H7 (cell line): ENCODE measurements around the gene GTSF1L. TPM values are rescaled to one million over a fixed set of nuclear protein-coding genes. Genes with fewer than 3 reads are reported as not detected.
"Not testable (repeated sequence)": the region's sequence is repeated elsewhere in the genome, so short reads cannot be mapped to it uniquely, and the experiment has no call there.

Experiments
- DNase-seq: peaks from one replicate; pipeline ENCODE4 v3.0.0; 2012
- H3K27me3 ChIP-seq: 2 replicates; pipeline ENCODE4 v1.6.0; 2011; ENCODE audit warnings: mild to moderate bottlenecking, low read length; ENCODE audit not compliant: control insufficient read depth, insufficient read depth
- H3K36me3 ChIP-seq: replicated peaks from 2 replicates; pipeline ENCODE4 v1.5.1; 2011; ENCODE audit warnings: low read length; ENCODE audit not compliant: control insufficient read depth, insufficient read depth
- H3K4me3 ChIP-seq: 2 replicates; pipeline ENCODE4 v1.5.1; 2011; ENCODE audit warnings: low read depth, mild to moderate bottlenecking, control low read depth, low read length, moderate library complexity; ENCODE audit not compliant: insufficient read depth
- total RNA-seq: library from RNA; depleted of rRNA; stranded (reverse); fragments of >200 nt; shearing (Covaris generic); gene quantifications from 2 replicates; pipeline ENCODE4 v1.2.3, GENCODE V29; 2014; rRNA removed

The GTSF1L gene
- not detected in 2 replicates for total RNA-seq

DNA sequence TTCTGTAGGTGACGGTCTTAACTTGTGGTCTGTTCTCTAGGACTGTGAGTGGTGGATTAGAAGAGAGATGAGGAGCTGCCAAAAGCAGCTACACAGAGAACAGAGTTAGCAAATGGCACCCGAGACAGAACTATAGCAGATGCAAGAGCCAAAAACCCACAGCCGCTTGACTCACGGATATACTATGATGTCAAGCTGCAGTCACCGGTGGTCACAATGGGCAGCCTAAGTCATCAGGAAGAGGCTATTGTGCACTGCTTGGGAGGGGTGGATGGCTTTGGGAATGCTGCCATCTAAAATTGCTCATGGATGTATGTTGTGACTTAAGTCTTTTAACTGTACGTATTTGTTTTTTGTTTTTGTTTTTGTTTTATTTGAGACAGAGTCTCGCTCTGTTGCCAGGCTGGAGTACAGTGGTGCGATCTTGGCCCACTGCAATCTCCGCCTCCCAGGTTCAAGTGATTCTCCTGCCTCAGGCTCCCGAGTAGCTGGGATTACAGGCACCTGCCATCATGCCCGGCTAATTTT is at the start of gene GTSF1L:
Gene GTSF1L (minus strand): TSS at position 192 of the 528 bp plus-strand sequence. CDS start 308 bp downstream, outside the sequence.
- Histone ChIP-seq H3K36me3 (no peaks in the 10 kb centered on the region), H3K27me3 (no peaks in the 10 kb centered on the region), H3K4me3 (no peak within 1 kb of the TSS)
- DNase-seq: no peak

DNA sequence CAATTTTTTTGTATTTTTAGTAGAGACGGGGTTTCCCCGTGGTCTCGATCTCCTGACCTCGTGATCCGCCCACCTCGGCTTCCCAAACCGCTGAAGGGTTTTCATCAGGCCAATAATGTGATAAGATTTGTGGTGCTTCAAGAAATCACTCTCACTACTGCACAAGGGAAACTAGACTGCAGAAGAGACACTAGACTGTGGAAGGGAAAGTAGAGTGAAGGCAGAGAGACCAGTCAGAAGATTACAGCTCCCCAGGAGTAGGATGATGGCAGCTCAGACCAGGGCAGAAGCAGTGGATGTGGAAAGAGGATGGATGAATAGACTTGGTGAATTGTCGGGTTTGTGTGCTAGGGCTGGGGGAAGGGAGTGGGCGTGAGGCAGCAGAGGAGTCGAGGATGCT is 48.0 kb upstream of the GTSF1L start:
- H3K36me3 ChIP-seq: no peaks in the 10 kb centered on the region
- H3K4me3 ChIP-seq: no peak overlapping the region
- DNase-seq: no peak
- H3K27me3 ChIP-seq: no peaks in the 10 kb centered on the region

DNA sequence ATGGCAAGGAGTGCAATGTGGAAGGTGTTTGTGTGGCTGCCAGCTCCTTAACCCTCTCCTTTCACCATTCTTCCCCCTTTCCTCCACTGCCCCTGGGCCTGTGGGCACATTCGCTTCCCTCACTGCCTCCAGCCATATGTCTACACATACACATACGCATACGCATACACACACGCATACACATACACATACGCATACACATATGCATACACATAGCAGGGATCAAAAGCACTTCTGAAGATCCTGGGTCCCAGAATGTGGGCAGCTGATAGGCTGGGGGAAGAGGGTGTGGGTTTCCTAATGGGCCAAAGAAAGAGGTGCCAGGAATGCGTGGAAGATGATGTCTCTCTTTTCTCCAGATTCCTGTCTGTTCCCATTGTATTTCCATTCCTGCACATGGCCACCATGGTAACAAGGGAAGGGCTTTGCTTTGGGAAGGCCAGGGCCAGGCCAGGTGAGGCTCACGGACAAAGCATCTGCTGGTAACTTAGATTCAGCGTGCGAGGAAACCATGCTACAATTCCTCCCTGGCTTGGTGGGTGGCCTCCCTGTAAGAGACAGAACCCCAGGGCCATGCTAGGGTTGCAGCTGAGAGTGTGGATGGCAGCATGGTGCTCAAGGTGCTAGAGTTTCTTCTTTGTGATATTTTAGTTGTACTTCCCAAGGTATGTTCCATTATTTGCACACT is 44.8 kb upstream of the GTSF1L start:
- no peak for DNase-seq
- H3K27me3 ChIP-seq: no peaks in the 10 kb centered on the region
- no peaks in the 10 kb centered on the region for H3K36me3 ChIP-seq
- no peak overlapping the region for H3K4me3 ChIP-seq

DNA sequence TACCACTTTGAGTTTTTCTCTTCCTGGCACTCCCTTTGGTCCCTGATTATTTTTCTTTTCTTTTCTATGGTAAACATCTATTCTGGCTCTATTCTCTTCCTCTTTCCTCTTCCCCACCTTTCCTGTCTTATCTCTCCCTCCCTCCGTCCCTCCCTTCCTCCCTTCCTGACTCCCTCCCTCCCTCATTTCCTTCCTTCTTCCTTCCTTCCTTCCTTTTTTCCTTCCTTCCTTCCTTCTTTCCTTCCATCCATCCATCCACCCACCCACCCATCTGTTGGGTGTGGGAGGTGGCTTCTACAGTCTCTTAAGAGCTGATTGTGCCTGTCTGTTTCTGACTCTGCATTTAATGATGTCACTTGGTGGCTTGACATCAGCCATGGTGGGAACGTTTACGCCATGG is 43.5 kb upstream of the GTSF1L start:
- H3K27me3 ChIP-seq: no peaks in the 10 kb centered on the region
- H3K36me3 ChIP-seq: no peaks in the 10 kb centered on the region
- H3K4me3 ChIP-seq: no peak overlapping the region
- no peak for DNase-seq

DNA sequence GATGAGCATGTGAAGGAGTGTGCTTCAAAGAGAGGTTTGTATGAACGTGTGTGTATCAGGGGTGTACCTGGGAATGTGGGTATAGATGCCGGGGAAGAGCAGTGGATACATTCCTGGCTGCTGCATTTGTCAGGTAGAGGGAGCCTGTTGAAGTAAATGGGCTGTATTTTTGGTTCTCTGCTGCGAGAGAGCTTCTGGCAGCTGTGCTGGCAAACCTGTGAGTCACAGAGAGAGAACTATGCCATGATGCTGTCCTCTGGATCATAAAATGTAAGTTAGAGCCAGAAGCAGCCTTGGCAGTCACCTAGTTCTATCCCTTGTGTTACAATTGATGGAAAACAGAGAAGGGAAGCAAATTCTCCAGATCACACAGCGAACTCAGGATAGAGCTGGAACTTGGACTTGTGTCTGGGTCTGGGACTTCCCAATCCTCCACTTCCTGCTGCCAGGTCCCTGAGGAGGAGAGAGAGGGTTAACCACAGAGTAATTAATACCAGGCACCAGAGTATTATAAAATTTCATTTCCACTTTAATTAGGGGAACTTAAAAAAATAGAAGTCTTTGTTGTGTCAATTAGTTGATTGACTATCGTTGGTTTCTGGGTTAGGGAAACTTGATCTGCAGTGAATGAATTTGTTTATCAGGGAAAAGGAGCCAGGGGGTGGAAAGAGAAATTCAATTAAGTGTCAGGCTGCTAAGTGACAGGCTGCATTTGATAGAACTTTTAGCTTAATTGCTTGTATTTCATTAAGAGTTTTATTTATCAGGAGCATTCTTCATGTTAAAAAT is 41.1 kb upstream of the GTSF1L start:
- peak; percentile 45 for DNase-seq
- no peaks in the 10 kb centered on the region for H3K36me3 ChIP-seq
- H3K27me3 ChIP-seq: no peaks in the 10 kb centered on the region
- H3K4me3 ChIP-seq: no peak overlapping the region

DNA sequence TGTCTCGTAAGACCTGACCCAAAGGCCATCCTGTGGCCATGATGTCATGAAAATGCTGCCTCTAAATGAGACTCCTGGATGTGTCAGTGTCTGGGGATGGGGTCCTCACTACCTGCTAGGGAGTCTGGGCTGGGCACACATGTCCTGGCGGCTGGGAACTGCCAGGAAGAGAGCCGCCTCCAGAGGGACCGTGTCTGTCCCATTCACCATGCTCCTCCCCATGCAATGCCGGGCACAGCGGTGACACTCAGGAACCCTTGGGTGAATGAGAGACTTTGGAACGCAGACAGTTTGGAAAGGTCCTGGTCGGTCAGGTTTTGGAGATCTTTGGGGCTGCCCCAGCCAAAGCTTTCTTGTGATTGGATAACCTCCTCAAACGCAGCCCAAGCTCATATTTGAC is 40.1 kb upstream of the GTSF1L start:
- Histone ChIP-seq H3K27me3 (no peaks in the 10 kb centered on the region), H3K36me3 (no peaks in the 10 kb centered on the region), H3K4me3 (no peak overlapping the region)
- no peak for DNase-seq

DNA sequence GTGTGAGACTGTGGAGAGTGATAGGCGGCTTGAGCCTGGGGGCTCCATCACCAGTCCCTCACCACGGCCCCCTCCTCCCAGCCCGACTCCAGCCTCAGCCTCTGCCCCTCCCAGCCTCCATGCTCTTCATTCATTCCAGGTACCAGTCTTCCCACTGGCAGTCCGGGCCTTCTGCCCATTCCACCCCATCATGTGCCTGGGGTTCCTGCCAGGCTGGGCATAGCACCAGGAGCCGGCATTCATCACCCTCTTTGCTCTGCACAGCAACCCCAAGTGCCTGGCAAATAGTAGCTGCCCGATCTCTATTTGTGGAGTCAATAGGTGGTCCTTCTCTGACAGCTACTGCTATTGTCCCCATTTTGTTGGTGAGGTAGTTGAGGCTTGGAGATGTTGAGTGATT is 39.6 kb upstream of the GTSF1L start:
- Histone ChIP-seq H3K27me3 (no peaks in the 10 kb centered on the region), H3K36me3 (no peaks in the 10 kb centered on the region), H3K4me3 (no peak overlapping the region)
- no peak for DNase-seq

DNA sequence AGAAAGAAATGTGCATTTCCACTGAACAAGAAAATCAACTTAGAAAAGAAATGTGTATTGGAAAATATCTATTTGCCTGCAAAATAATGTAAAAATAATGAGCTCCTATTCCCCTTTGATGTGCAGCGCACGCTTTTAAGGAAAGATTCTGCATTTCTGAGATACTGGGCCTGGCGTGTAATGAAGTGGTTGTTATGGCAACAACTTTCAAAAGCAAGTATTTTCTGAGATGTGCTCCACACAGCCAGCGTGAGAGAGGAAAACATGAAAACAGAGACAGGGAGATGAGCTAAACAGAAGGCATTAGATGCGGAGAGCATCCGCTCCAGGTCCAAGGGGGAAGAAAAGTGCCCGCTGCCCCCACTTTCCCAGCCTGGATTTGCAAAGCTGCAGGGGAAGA is 39.1 kb upstream of the GTSF1L start:
- no peaks in the 10 kb centered on the region for H3K36me3 ChIP-seq
- DNase-seq: no peak
- no peak overlapping the region for H3K4me3 ChIP-seq
- H3K27me3 ChIP-seq: no peaks in the 10 kb centered on the region

DNA sequence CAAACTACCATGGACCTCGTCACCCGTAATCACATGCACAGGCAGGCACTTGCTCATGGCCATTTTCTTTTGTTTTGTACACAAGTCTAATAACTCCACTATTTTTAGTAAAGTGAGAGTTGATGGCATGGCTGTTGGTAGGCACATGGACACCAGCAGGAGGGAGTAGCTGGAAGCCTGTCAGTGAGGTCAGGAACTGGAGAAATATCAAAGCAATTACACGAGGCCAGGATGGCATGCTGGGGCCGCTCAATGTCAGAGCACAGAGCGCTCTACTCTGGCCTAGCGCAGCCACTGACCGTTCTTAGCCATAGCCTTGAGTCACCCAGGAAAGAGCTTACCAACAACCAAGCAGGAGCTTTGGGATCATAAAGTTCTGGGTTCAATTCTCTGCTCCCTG is 36.1 kb upstream of the GTSF1L start:
- no peaks in the 10 kb centered on the region for H3K36me3 ChIP-seq
- no peak overlapping the region for H3K4me3 ChIP-seq
- DNase-seq: no peak
- no peaks in the 10 kb centered on the region for H3K27me3 ChIP-seq

DNA sequence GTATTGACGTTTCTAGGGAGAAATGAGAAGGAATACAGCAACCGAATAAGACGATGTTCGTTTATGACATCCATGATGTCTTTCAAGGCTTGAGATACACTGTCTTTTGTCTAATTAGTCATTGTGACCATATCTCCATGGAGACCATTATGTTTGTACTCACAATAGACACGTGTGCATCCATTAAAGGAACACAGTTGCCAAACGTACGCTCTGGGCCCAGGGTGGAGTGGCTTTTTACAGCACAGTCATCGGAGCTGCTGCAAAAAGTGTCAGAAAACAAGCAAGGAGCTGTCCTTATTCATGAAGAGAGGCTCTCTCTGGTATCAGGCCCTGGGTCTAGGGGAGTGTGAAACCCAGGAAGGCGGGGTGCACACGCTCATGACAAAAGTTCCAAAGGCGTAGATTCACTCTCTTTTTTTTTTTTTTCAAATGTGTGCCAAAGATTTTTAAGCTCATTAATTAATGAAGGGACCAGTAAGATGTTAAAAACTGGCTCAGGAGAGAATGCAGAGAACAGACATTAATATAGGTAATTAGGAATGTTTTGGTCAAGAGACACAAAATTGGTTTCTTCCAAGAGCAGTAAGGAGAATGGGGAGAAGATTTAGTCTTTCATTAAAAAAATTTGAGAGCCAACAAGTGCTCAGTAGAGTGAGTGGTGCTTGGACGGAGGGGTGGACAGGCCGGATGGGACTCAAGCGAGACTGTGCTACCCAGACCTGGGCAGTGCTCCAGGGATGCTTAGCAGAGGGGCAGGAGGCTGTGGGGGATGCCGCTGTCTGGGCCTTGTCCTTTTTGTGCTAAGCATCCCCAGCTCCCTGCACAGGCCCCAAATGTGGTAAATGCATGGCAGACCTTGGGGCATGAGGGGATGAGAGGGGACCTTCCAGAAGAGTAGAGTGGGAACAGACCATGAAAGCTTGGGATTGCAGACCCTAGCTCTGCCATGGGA is 34.9 kb upstream of the GTSF1L start:
- H3K4me3 ChIP-seq: no peak overlapping the region
- DNase-seq: no peak
- H3K36me3 ChIP-seq: no peaks in the 10 kb centered on the region
- H3K27me3 ChIP-seq: no peaks in the 10 kb centered on the region

DNA sequence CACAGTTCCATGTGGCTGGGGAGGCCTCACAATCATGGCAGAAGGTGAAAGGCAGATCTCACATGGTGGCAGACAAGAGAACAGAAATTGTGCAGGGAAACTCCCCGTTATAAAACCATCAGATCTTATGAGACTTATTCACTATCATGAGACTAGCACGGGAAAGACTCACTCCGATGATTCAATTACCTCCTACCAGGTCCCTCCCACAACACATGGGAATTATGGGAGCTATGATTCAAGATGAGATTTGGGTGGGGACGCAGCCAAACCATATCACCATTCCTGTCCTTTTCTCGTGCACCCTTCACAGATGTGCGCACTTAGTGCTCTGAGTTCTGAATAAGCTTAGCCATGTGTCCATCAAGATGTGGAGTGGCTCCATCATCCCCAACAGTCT is 31.1 kb upstream of the GTSF1L start:
- H3K27me3 ChIP-seq, H3K4me3 ChIP-seq, H3K36me3 ChIP-seq, DNase-seq: not testable (repeated sequence)

DNA sequence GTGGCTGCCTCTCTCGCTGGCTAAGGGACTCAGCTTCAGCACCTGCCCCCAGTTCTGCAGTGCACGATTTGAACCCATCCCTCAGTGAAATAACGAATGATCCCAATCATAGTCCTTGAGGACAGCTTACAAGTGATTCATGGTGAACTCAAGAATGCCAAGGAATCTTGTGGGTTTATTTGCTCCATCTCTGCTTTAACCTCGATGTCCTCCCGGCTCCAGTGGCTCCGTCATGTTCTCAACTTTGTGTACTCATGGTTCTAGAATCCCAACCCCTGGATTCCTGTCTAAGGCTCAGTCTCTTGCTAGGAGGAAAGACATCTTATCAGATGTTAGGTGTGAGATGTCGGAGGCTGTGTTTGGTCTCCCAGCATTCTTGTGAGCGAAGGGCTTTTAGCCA is 29.0 kb upstream of the GTSF1L start:
- no peaks in the 10 kb centered on the region for H3K36me3 ChIP-seq
- no peaks in the 10 kb centered on the region for H3K27me3 ChIP-seq
- H3K4me3 ChIP-seq: no peak overlapping the region
- no peak for DNase-seq

DNA sequence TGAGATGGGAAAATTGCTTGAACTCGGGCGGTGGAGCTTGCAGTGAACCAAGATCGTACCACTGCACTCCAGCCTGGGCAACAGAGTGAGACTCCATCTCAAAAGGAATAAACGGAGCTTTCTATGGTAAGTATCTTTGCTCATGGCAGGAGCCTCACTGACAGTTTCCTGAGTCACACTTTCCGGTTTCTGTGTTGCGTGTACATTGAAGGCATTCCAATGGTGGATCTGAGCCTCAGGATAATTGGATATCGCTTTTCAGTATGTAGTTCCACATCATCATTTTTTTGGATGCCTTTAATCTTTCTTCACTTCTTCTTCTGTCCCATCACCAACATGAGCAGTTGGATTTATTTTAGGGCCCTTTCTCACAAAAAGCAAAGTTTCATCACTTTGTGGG is 28.6 kb upstream of the GTSF1L start:
- no peak overlapping the region for H3K4me3 ChIP-seq
- H3K27me3 ChIP-seq: no peaks in the 10 kb centered on the region

DNA sequence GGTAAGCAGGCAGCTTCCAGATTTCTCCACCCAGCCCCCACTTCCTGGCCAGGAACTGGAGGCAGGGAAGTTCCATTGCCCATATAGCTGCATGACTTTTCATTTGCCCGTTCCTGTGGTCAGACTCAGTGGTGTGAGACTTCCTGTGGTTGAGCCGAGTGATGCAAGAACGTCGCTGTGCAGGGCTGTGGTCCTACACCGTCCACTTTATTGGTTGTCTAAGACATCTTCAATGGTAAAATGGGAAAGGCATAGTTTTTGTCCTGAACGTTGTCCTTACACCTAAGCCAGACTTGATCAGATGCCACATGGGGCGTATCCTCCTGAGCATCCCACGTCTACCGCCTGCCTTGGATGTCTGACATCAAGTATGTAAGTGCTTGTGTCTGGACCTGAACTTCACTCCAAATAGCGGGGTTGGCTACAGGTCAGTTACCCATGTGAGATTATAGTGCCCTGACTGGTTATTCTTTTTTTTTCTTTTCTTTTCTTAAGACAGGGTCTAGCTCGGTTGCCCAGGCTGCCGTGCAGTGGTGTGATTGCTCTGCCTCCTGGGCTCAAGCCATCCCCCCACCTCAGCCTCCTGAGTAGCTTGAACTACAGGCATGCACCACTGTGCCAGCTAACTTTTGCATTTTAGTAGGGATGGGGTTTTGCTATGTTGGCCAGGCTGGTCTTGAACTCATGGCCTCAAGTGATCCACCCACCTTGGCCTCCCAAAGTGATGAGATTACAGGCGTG is 25.9 kb upstream of the GTSF1L start:
- no peak for DNase-seq
- H3K4me3 ChIP-seq: no peak overlapping the region
- H3K27me3 ChIP-seq: no peaks in the 10 kb centered on the region
- H3K36me3 ChIP-seq: no peaks in the 10 kb centered on the region

More for the DNA sequence above, 28.6 kb upstream of the GTSF1L start:
- no peaks in the 10 kb centered on the region for H3K36me3 ChIP-seq
- DNase-seq: no peak
